Measurements from ENCODE around the gene GSTA1.

DNA sequence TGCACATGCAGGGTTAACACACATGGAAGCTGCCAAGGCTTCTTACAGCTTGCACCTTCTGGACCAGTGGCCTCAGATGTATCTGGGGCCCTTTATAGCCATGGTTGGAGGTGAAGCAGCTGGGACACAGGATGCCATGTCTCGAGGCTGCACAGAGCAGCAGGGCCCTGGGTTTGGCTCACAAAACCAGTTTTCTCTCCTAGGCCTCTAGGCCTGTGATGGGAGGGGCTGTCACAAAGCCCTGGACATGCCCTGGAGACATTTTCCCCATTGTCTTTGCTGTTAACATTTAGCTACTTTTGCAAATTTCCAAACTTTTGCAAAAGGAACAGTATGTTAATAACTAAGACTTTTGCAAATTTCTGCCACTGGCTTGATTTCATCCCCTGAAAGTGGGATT lies 18.2 kb upstream of the GSTA1 start:
- TF ChIP-seq POLR2A (IDR thresholded peaks at IDR 0.05): no peak
- TF ChIP-seq, protein P1, sequence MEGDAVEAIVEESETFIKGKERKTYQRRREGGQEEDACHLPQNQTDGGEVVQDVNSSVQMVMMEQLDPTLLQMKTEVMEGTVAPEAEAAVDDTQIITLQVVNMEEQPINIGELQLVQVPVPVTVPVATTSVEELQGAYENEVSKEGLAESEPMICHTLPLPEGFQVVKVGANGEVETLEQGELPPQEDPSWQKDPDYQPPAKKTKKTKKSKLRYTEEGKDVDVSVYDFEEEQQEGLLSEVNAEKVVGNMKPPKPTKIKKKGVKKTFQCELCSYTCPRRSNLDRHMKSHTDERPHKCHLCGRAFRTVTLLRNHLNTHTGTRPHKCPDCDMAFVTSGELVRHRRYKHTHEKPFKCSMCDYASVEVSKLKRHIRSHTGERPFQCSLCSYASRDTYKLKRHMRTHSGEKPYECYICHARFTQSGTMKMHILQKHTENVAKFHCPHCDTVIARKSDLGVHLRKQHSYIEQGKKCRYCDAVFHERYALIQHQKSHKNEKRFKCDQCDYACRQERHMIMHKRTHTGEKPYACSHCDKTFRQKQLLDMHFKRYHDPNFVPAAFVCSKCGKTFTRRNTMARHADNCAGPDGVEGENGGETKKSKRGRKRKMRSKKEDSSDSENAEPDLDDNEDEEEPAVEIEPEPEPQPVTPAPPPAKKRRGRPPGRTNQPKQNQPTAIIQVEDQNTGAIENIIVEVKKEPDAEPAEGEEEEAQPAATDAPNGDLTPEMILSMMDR (IDR thresholded peaks at IDR 0.05): no peak

Measured in testis (tissue), 2 donors.